Measurements from ENCODE around the gene LPP. TPM values are rescaled to one million over a fixed set of nuclear protein-coding genes. Genes with fewer than 3 reads are reported as not detected.

Gene LPP
- total RNA-seq, 6 donors from 2014 or later: 86.0 to 196 (median 160) TPM

DNA sequence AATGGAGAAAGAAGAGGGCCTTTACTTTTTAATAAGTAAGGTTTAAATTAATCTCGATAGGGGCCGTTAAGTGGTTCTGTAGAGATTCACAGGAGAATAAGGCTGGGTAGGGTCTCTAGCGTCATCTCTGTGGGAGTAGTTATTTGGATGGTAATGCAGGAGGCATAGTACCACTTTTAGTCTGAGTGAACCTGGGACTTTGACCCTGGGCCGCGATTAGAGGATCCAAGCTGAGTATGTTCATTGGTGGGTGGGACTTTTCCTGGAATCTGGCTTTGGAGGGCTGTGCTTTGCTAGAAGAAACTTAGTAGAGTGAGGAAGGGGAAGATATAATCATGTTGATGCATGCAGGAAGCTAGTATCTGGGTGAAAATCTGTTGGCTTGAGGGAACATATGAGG lies 4.0 kb downstream of the LPP start:
- no peak overlapping the region for H3K4me3 ChIP-seq
- H3K9me3 ChIP-seq: no peaks in the 10 kb centered on the region
- DNase-seq (no peak), ATAC-seq (ENCODE audit: low FRiP score in 2 of 2) (no peak)
- H3K4me1 ChIP-seq: peaks cover 27 to 52% (median 31%) of the 10 kb centered on the region in 4 donors
- H3K36me3 ChIP-seq: peaks cover 0 to 4% (median 0%) of the 10 kb centered on the region in 4 donors
- TF ChIP-seq, protein P1, sequence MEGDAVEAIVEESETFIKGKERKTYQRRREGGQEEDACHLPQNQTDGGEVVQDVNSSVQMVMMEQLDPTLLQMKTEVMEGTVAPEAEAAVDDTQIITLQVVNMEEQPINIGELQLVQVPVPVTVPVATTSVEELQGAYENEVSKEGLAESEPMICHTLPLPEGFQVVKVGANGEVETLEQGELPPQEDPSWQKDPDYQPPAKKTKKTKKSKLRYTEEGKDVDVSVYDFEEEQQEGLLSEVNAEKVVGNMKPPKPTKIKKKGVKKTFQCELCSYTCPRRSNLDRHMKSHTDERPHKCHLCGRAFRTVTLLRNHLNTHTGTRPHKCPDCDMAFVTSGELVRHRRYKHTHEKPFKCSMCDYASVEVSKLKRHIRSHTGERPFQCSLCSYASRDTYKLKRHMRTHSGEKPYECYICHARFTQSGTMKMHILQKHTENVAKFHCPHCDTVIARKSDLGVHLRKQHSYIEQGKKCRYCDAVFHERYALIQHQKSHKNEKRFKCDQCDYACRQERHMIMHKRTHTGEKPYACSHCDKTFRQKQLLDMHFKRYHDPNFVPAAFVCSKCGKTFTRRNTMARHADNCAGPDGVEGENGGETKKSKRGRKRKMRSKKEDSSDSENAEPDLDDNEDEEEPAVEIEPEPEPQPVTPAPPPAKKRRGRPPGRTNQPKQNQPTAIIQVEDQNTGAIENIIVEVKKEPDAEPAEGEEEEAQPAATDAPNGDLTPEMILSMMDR (IDR thresholded peaks at IDR 0.05): no peak
- TF ChIP-seq POLR2AphosphoS5 (IDR thresholded peaks at IDR 0.05): no peak
- TF ChIP-seq EP300 (IDR thresholded peaks at IDR 0.05): no peak
- no peak for TF ChIP-seq POLR2A (IDR thresholded peaks at IDR 0.05)
- H3K27me3 ChIP-seq: no peaks in the 10 kb centered on the region
- H3K27ac ChIP-seq: no peak overlapping the region
- WGBS, 2 donors: 72 to 80% methylated on average over 5 of the region's 5 CpGs

DNA sequence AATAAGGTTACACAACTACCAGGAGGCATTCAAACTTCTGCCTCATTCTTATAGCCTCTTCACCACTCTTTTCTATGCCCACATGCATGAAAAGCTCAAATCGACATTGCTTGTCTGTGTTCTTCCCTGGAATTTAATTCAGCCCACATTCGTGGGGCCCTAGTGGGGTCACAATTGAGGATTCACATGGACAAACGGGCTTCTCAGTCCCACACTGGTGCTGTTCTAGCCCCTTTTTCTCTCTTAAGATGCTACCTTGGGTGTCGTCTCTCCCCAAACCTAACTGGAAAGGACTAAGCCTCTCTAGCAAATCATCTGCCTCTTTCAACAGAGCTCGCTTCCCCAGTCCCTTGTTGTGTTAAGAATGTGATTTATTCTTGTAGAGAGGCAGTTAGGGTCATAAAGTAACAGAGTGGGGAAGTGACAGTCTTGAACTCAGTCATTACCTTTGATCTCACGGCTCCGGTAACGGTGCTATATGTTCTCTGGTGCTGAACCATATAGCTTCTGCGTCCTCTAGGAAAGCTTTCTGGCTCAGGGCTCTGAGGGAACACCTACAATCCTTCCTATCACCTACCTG lies 4.9 kb downstream of the LPP start:
- ATAC-seq (ENCODE audit: low FRiP score in 2 of 2): no peak
- H3K4me1 ChIP-seq: peaks cover 30 to 56% (median 34%) of the 10 kb centered on the region in 4 donors

DNA sequence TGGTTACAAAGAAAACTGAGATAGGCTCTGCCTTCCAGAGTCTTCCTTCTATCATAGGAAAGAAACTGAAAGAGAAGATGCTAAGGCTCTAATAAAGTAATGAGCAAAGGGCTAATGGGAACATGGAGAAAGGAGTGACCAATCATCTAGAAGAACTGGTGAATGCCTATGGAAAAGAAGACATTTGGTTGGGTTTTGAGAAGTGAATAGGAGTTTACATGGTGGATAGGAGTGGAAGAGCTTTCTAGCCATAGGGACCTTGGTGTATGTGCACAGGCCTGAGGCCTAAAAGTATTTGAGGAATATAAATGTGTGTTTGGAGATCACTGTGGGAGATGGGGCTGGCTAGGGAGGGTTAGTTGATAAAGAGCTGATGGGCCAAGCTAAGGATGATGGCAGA lies 6.8 kb downstream of the LPP start:
- H3K27ac ChIP-seq: no peak overlapping the region
- ATAC-seq (ENCODE audit: low FRiP score in 2 of 2) (no peak), DNase-seq (no peak)
- H3K27me3 ChIP-seq: no peaks in the 10 kb centered on the region
- peaks cover 22 to 48% (median 29%) of the 10 kb centered on the region in 4 donors for H3K4me1 ChIP-seq
- peaks cover 0 to 4% (median 0%) of the 10 kb centered on the region in 4 donors for H3K36me3 ChIP-seq
- no peaks in the 10 kb centered on the region for H3K9me3 ChIP-seq
- TF ChIP-seq POLR2A (IDR thresholded peaks at IDR 0.05): no peak
- TF ChIP-seq, protein P1 (IDR thresholded peaks at IDR 0.05): no peak
- TF ChIP-seq POLR2AphosphoS5 (IDR thresholded peaks at IDR 0.05): no peak
- TF ChIP-seq EP300 (IDR thresholded peaks at IDR 0.05): no peak
- no peak overlapping the region for H3K4me3 ChIP-seq

More for the DNA sequence above, 4.9 kb downstream of the LPP start:
- Histone ChIP-seq H3K36me3 (peaks cover 0 to 4% (median 0%) of the 10 kb centered on the region in 4 donors), H3K4me3 (no peak overlapping the region), H3K27me3 (no peaks in the 10 kb centered on the region), H3K27ac (peak overlapping the region in 1 of 4 donors; percentile 15), H3K9me3 (no peaks in the 10 kb centered on the region)
- no peak for DNase-seq
- TF ChIP-seq POLR2A (IDR thresholded peaks at IDR 0.05) (no peak), POLR2AphosphoS5 (IDR thresholded peaks at IDR 0.05) (no peak), EP300 (IDR thresholded peaks at IDR 0.05) (no peak)
- TF ChIP-seq, protein P1 (IDR thresholded peaks at IDR 0.05): no peak
- WGBS, 2 donors: 89 to 92% methylated on average over 9 of the region's 9 CpGs

DNA sequence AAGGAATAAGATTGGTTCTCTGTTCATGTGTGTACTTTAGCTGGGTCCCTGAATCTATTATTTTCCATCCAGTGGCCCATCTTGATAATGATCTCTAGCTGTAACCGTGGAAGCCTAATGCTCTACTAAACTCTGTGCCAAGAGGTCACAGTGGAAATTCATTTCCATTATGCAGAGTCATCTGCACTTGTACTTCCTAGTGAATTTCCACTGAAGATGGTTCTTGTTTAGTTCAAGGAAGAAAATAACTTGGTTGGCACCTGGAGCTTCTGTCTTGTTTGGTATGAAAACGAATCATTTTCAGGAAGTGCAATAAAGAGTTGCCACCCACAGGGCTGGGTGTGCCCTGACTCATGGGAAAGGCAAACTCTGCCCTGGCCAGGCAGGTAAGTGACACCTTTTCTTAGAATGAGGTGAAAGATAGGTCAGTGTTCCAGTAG lies 10.3 kb downstream of the LPP start:
- TF ChIP-seq, protein P1 (IDR thresholded peaks at IDR 0.05): no peak
- TF ChIP-seq POLR2AphosphoS5 (IDR thresholded peaks at IDR 0.05): no peak
- TF ChIP-seq EP300 (IDR thresholded peaks at IDR 0.05): no peak
- no peak for TF ChIP-seq POLR2A (IDR thresholded peaks at IDR 0.05)

DNA sequence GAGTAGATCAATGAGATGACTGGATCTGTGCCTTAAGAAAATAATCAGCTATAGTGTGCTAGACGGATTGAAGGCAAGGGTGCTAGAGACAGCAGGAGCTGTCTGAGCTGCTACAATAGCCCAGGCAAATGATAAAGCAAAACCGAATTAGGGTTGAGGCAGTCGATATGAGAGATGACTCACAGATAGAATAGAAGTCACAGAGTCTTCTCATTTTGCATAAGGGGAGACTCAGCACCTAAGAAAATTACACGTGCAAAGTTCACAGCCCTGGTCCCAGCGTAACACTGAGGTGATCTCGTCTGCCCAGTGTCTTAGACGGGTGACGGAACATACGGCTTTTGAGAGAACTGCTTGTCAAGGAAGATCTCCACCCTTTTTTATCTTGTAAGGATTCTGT lies 11.6 kb downstream of the LPP start:
- H3K36me3 ChIP-seq: peaks cover 0 to 4% (median 0%) of the 10 kb centered on the region in 4 donors
- TF ChIP-seq POLR2AphosphoS5 (IDR thresholded peaks at IDR 0.05) (no peak), EP300 (IDR thresholded peaks at IDR 0.05) (no peak), POLR2A (IDR thresholded peaks at IDR 0.05) (no peak)
- TF ChIP-seq, protein P1 (IDR thresholded peaks at IDR 0.05): no peak
- no peaks in the 10 kb centered on the region for H3K27me3 ChIP-seq
- H3K9me3 ChIP-seq: no peaks in the 10 kb centered on the region
- no peak overlapping the region for H3K27ac ChIP-seq
- peaks cover 7 to 19% (median 14%) of the 10 kb centered on the region in 4 donors for H3K4me1 ChIP-seq
- H3K4me3 ChIP-seq: no peak overlapping the region
- 87 to 88% methylated on average over 9 of the region's 9 CpGs for WGBS, 2 donors
- DNase-seq (no peak), ATAC-seq (ENCODE audit: low FRiP score in 2 of 2) (no peak)

More for the DNA sequence above, 10.3 kb downstream of the LPP start:
- Histone ChIP-seq H3K36me3 (peaks cover 0 to 4% (median 0%) of the 10 kb centered on the region in 4 donors), H3K4me3 (no peak overlapping the region), H3K27ac (peak overlapping the region in 1 of 4 donors; percentile 42), H3K9me3 (no peaks in the 10 kb centered on the region), H3K27me3 (no peaks in the 10 kb centered on the region), H3K4me1 (peaks cover 7 to 19% (median 14%) of the 10 kb centered on the region in 4 donors)
- 20 to 25% methylated on average over 2 of the region's 2 CpGs for WGBS, 2 donors
- DNase-seq (no peak), ATAC-seq (ENCODE audit: low FRiP score in 2 of 2) (peak in 1 of 2 donors; percentile 28)
